ENCODE measurements around the gene ANGPTL7.

- TF ChIP-seq CTCF (IDR thresholded peaks at IDR 0.05 in 8 of 11, conservative IDR thresholded peaks at IDR 0.05 in 3 of 11) (no peak), POLR2A (IDR thresholded peaks at IDR 0.05) (no peak)
These were observed 5.4 kb downstream of the ANGPTL7 start for GRCh38 chr1:11194407-11195176.
